ENCODE measurements around the gene PRXL2B.
A peak's percentile ranks its signal among the peaks of the same experiment; 100 is the strongest.

The PRXL2B gene

GRCh38 chr1:2556678-2557481 lies 29.7 kb upstream of the PRXL2B start:
- Mint-ChIP-seq H3K36me3 (peaks cover 57% of the 10 kb centered on the region), H3K4me3 (peak overlapping the region; percentile 99), H3K27ac (peak overlapping the region; percentile 99), H3K9me3 (no peaks in the 10 kb centered on the region), H3K4me1 (peaks cover 56% of the 10 kb centered on the region)
- peak; percentile 3 for ATAC-seq
- peak in 1 of 2 donors; percentile 77 for DNase-seq (ENCODE audit: low spot score in 2 of 2)

- Mint-ChIP-seq H3K4me1 (peaks cover 59% of the 10 kb centered on the region), H3K4me3 (peak overlapping the region; percentile 99), H3K36me3 (peaks cover 66% of the 10 kb centered on the region), H3K9me3 (no peaks in the 10 kb centered on the region), H3K27ac (peak overlapping the region; percentile 99)
- no peak for ATAC-seq
- no peak for DNase-seq (ENCODE audit: low spot score in 2 of 2)
Measured at GRCh38 chr1:2557482-2558400, 28.8 kb upstream of the PRXL2B start.

GRCh38 chr1:2558420-2558819 lies 28.2 kb upstream of the PRXL2B start:
- Mint-ChIP-seq H3K36me3 (peaks cover 72% of the 10 kb centered on the region), H3K27ac (peak overlapping the region; percentile 99), H3K4me3 (peak overlapping the region; percentile 99), H3K9me3 (no peaks in the 10 kb centered on the region), H3K4me1 (peaks cover 63% of the 10 kb centered on the region)
- no peak for ATAC-seq
- no peak for DNase-seq (ENCODE audit: low spot score in 2 of 2)

GRCh38 chr1:2558861-2559260 lies 27.7 kb upstream of the PRXL2B start:
- H3K27ac Mint-ChIP-seq, result peak overlapping the region; percentile 99
- ATAC-seq (no peak), DNase-seq (ENCODE audit: low spot score in 2 of 2) (no peak)
- H3K36me3 Mint-ChIP-seq, result peaks cover 75% of the 10 kb centered on the region
- H3K4me3 Mint-ChIP-seq, result peak overlapping the region; percentile 99
- H3K9me3 Mint-ChIP-seq, result no peaks in the 10 kb centered on the region
- peaks cover 62% of the 10 kb centered on the region for H3K4me1 Mint-ChIP-seq

- DNase-seq (ENCODE audit: low spot score in 2 of 2) (no peak), ATAC-seq (no peak)
- peaks cover 76% of the 10 kb centered on the region for H3K36me3 Mint-ChIP-seq
- peaks cover 62% of the 10 kb centered on the region for H3K4me1 Mint-ChIP-seq
- no peaks in the 10 kb centered on the region for H3K9me3 Mint-ChIP-seq
- no peak overlapping the region for H3K27ac Mint-ChIP-seq
- no peak overlapping the region for H3K4me3 Mint-ChIP-seq
Measured at GRCh38 chr1:2559509-2560298, 26.9 kb upstream of the PRXL2B start.

GRCh38 chr1:2560299-2561073 lies 26.1 kb upstream of the PRXL2B start:
- peaks cover 63% of the 10 kb centered on the region for H3K4me1 Mint-ChIP-seq
- H3K4me3 Mint-ChIP-seq, result peak overlapping the region; percentile 10
- ATAC-seq (no peak), DNase-seq (ENCODE audit: low spot score in 2 of 2) (no peak)
- H3K9me3 Mint-ChIP-seq, result no peaks in the 10 kb centered on the region
- peak overlapping the region; percentile 71 for H3K27ac Mint-ChIP-seq
- peaks cover 82% of the 10 kb centered on the region for H3K36me3 Mint-ChIP-seq

GRCh38 chr1:2561446-2561845 lies 25.1 kb upstream of the PRXL2B start:
- no peak for ATAC-seq
- Mint-ChIP-seq H3K36me3 (peaks cover 74% of the 10 kb centered on the region), H3K9me3 (no peaks in the 10 kb centered on the region), H3K4me1 (peaks cover 65% of the 10 kb centered on the region), H3K4me3 (peak overlapping the region; percentile 10), H3K27ac (peak overlapping the region; percentile 71)
- DNase-seq (ENCODE audit: low spot score in 2 of 2), result no peak

- Mint-ChIP-seq H3K4me3 (no peak overlapping the region), H3K27ac (peak overlapping the region; percentile 71), H3K9me3 (no peaks in the 10 kb centered on the region), H3K4me1 (peaks cover 63% of the 10 kb centered on the region), H3K36me3 (peaks cover 71% of the 10 kb centered on the region)
- peak; percentile 53 for ATAC-seq
- no peak for DNase-seq (ENCODE audit: low spot score in 2 of 2)
Measured at GRCh38 chr1:2561898-2562895, 24.4 kb upstream of the PRXL2B start.

GRCh38 chr1:2563205-2563604 lies 23.4 kb upstream of the PRXL2B start:
- peaks cover 72% of the 10 kb centered on the region for H3K36me3 Mint-ChIP-seq
- no peak overlapping the region for H3K27ac Mint-ChIP-seq
- H3K4me1 Mint-ChIP-seq, result peaks cover 55% of the 10 kb centered on the region
- H3K9me3 Mint-ChIP-seq, result no peaks in the 10 kb centered on the region
- H3K4me3 Mint-ChIP-seq, result no peak overlapping the region
- DNase-seq (ENCODE audit: low spot score in 2 of 2), result no peak
- ATAC-seq, result no peak

- ATAC-seq (no peak), DNase-seq (ENCODE audit: low spot score in 2 of 2) (no peak)
- peaks cover 48% of the 10 kb centered on the region for H3K4me1 Mint-ChIP-seq
- H3K36me3 Mint-ChIP-seq, result peaks cover 71% of the 10 kb centered on the region
- H3K4me3 Mint-ChIP-seq, result no peak overlapping the region
- peak overlapping the region; percentile 56 for H3K27ac Mint-ChIP-seq
- H3K9me3 Mint-ChIP-seq, result no peaks in the 10 kb centered on the region
Measured at GRCh38 chr1:2564006-2564814, 22.4 kb upstream of the PRXL2B start.

GRCh38 chr1:2564815-2565374 lies 21.7 kb upstream of the PRXL2B start:
- Mint-ChIP-seq H3K27ac (peak overlapping the region; percentile 56), H3K9me3 (no peaks in the 10 kb centered on the region), H3K4me3 (no peak overlapping the region), H3K4me1 (peaks cover 48% of the 10 kb centered on the region), H3K36me3 (peaks cover 70% of the 10 kb centered on the region)
- ATAC-seq (no peak), DNase-seq (ENCODE audit: low spot score in 2 of 2) (no peak)

GRCh38 chr1:2566101-2567045 lies 20.2 kb upstream of the PRXL2B start:
- no peaks in the 10 kb centered on the region for H3K9me3 Mint-ChIP-seq
- peaks cover 38% of the 10 kb centered on the region for H3K4me1 Mint-ChIP-seq
- no peak for ATAC-seq
- DNase-seq (ENCODE audit: low spot score in 2 of 2), result no peak
- H3K4me3 Mint-ChIP-seq, result no peak overlapping the region
- H3K36me3 Mint-ChIP-seq, result peaks cover 68% of the 10 kb centered on the region
- peak overlapping the region; percentile 70 for H3K27ac Mint-ChIP-seq

Data from stimulated activated effector memory CD8-positive, alpha-beta T cell treated with anti-CD3 and anti-CD28 coated beads, Interleukin-12 subunit alpha, Interleukin-12 subunit beta, amount 100 ng/mL, for 72 hours (primary cell).